ENCODE measurements around the gene SRGAP1.

DNA sequence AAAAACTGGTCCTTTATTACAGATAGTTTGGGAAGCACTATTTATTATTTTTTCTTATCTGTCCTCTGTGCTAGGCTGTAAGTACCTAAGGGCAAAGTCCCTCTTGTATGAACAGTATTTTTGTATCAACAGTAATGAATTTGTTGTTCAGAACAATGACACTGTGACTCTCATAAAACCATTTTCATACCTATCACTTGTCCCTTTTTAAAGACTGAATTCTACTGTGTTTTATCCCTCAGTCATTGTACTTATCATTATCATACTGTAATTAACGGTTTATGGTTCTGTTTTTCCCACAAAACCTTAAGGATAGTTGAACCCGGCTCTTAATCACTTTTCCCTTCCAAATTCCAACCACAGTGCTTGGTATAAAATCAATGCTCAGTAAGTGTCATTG is 69.4 kb downstream of the SRGAP1 start:
- TF ChIP-seq POLR2AphosphoS5 (IDR thresholded peaks at IDR 0.05; ENCODE audit: low read depth, low read length) (no peak), POLR2A (IDR thresholded peaks at IDR 0.05; ENCODE audit: low read depth, low read length) (no peak)
